D721Med (cell line): Measurements from ENCODE around the gene PSTK.

Experiments used
- DNase-seq: peaks from one replicate; pipeline ENCODE4 v3.0.0; 2011; ENCODE audit warnings: low spot score; ENCODE audit not compliant: insufficient read length
- FAIRE-seq: peaks from 2 replicates; lab custom pipeline; 2011; peaks lifted over from hg19 to GRCh38; lab: Jason Lieb, UNC
- TF ChIP-seq, protein P1 (sequence below): IDR thresholded peaks from 2 replicates; pipeline ENCODE4 v1.5.1; 2012; ENCODE audit warnings: mild to moderate bottlenecking, control low read depth; ENCODE audit not compliant: insufficient read depth; ENCODE audit errors: missing control alignments

PSTK gene

GRCh38 chr10:122974543-122975064 is 5.6 kb upstream of the PSTK start:
- DNase-seq (no peak), FAIRE-seq (no peak)
- TF ChIP-seq, protein P1, sequence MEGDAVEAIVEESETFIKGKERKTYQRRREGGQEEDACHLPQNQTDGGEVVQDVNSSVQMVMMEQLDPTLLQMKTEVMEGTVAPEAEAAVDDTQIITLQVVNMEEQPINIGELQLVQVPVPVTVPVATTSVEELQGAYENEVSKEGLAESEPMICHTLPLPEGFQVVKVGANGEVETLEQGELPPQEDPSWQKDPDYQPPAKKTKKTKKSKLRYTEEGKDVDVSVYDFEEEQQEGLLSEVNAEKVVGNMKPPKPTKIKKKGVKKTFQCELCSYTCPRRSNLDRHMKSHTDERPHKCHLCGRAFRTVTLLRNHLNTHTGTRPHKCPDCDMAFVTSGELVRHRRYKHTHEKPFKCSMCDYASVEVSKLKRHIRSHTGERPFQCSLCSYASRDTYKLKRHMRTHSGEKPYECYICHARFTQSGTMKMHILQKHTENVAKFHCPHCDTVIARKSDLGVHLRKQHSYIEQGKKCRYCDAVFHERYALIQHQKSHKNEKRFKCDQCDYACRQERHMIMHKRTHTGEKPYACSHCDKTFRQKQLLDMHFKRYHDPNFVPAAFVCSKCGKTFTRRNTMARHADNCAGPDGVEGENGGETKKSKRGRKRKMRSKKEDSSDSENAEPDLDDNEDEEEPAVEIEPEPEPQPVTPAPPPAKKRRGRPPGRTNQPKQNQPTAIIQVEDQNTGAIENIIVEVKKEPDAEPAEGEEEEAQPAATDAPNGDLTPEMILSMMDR, result no peak

GRCh38 chr10:122981066-122981464 is 864 bp downstream of the PSTK start:
- FAIRE-seq, result no peak
- no peak for DNase-seq
- TF ChIP-seq, protein P1, result peak; percentile 34

GRCh38 chr10:122983898-122984297 is 3.7 kb downstream of the PSTK start:
- TF ChIP-seq, protein P1, result no peak
- FAIRE-seq, result no peak
- no peak for DNase-seq

GRCh38 chr10:122984708-122985107 is 4.5 kb downstream of the PSTK start:
- TF ChIP-seq, protein P1, result no peak
- FAIRE-seq (no peak), DNase-seq (no peak)

DNA sequence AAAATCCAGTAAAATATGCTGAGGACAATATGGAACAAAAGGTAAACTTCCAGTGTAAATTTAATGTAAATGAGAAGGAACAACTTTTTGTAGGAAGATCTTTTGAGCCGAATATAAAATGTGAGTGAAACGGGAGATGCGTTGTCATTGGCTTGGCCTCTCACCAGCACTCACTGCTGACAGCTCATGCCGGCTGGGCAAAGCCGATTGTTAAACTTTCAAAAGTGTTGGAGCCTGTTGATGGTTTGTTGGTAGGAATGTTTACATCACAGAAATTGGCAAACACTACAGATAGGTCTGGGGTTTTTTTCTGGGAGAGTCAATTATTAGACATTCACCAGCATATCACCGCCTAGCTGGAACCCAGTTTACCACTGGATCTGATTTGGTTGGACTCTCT is 6.1 kb downstream of the PSTK start:
- no peak for DNase-seq
- TF ChIP-seq, protein P1, result no peak
- FAIRE-seq, result no peak

GRCh38 chr10:122988501-122988900 is 8.3 kb downstream of the PSTK start:
- TF ChIP-seq, protein P1, result no peak
- FAIRE-seq (no peak), DNase-seq (no peak)

DNA sequence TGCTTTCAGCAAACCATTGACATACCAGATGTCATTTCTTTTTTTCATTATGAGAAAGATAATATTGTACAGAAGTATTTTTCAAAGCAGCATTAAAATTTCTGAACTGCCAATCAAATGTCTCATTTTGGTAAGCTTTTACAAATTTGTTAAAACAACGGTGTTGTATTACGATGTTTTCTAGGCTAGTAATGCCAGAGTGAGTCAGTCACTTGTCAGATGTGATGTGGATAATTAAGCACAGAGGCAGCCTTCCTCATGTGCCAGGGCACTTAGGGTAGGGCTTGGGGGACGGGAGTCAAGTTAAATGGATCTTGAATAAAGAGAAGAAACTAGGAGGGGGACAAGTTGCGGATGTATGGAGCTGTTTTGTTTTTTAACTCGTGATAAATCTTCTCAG is 10.1 kb downstream of the PSTK start:
- FAIRE-seq (no peak), DNase-seq (no peak)
- TF ChIP-seq, protein P1, result no peak
